HG03457 (cell line): ENCODE results near the gene DONSON.
A peak's percentile ranks its signal among the peaks of the same experiment; 100 is the strongest.

Experiments
- ATAC-seq: cut with Tn5 transposase; IDR thresholded peaks from one replicate; pipeline ENCODE4 v1.9.1; 2021; ENCODE audit warnings: moderate number of reproducible peaks; ENCODE audit not compliant: unreplicated experiment

Gene DONSON

DNA sequence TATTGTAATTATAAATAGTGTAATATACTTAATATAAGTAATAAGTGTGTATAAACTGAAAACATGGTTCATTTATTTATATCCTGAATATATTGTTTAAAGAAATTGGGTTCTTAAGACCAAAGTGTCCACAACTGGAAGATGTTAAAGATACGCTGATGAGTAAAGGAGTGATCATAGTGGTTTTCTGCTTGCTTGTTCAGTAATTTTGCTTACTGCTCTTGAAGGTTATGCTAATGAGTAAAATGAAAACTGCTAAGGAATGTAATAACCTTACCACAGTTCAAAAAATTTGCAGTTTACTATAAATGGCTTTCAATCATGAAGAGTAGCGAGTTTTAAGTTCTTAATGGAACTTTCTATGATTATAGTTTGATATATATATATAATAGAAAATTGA lies 22.0 kb downstream of the DONSON start:
- ATAC-seq = no peak

DNA sequence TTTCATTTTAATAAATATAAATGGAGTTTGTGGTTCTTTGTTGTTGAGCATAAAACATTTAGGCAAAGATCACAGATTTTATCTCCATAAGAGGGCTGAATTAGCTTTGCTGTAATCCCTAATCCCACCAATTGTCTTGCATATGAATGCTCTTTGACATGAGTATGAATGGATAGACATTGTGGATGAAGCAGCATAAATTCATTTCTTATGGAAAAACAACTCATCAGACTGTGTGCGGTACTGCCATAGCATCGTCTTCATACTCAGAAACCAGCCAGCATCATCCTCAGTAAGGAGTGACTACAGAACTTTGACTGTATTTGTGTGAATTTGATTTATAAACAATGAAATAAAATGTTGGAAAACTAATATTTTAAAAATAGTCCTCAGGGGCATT lies 26.1 kb downstream of the DONSON start:
- no peak for ATAC-seq

DNA sequence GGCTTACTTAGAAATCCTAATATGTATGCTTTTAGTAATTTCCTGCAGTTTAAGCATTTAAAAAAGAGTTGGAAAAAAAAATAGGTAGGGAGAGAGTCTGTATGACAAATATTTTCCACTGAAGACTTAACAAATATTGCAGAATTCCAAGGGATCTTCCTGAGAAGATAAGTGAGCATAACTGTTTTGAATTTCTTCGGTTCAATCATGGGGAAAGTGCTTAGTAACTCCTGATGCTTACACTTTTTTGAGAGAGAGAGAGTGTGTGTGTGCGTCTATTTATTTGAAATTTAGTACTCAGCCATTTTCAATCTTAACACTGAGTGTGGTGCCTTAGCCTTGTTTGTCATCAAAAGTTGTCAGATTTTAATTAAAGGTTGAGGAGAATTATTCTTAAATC lies 27.1 kb downstream of the DONSON start:
- ATAC-seq = no peak

DNA sequence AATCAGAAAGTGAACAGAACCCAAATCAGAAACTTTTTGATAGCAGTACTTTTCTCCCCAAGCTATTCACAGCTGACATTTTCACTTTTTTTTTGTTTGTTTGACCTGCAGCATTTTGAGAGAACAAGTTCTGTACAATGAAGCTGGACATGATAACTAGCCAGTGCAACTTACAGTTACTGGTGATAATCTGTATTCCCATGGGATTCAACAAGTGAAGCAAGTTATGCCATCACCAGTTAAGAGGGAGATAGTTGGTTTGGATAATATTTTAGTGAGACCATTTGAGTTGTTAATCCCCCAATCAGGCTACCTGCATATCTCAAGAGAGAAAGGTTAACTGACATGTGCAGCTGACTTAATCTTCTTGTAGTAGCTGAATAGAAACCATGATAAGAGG lies 27.5 kb downstream of the DONSON start:
- ATAC-seq = no peak

GRCh38 chr21:33559813-33560212 lies 28.7 kb downstream of the DONSON start:
- no peak for ATAC-seq

GRCh38 chr21:33558777-33559421 lies 29.6 kb downstream of the DONSON start:
- no peak for ATAC-seq

- no peak for ATAC-seq
These were observed 31.0 kb downstream of the DONSON start for GRCh38 chr21:33557447-33557846.

DNA sequence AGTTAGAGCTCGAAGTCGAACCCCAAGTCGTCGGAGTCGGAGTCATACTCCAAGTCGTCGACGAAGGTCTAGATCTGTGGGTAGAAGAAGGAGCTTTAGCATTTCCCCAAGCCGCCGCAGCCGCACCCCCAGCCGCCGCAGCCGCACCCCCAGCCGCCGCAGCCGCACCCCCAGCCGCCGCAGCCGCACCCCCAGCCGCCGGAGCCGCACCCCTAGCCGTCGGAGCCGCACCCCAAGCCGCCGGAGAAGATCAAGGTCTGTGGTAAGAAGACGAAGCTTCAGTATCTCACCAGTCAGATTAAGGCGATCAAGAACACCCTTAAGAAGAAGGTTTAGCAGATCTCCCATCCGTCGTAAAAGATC lies 33.5 kb downstream of the DONSON start:
- ATAC-seq = no peak

GRCh38 chr21:33554236-33554981 lies 34.1 kb downstream of the DONSON start:
- no peak for ATAC-seq

DNA sequence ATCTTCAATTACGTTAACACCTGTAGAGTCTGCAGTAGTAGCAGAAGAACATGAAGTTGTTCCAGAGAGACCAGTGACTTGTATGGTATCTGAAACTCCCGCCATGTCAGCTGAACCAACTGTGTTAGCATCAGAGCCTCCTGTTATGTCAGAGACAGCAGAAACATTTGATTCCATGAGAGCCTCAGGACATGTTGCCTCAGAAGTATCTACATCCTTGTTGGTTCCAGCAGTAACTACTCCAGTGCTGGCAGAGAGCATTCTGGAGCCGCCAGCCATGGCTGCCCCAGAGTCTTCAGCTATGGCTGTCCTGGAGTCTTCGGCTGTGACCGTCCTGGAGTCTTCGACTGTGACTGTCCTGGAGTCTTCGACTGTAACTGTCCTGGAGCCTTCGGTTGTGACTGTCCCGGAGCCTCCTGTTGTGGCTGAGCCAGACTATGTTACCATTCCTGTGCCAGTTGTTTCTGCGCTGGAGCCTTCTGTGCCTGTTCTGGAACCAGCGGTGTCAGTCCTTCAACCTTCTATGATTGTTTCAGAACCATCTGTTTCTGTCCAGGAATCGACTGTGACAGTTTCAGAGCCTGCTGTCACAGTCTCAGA lies 35.4 kb downstream of the DONSON start:
- no peak for ATAC-seq

GRCh38 chr21:33552093-33552998 lies 36.1 kb downstream of the DONSON start:
- ATAC-seq = no peak

GRCh38 chr21:33551664-33552063 lies 36.8 kb downstream of the DONSON start:
- ATAC-seq = no peak

GRCh38 chr21:33550772-33551660 lies 37.5 kb downstream of the DONSON start:
- ATAC-seq = no peak

- ATAC-seq = no peak
These were observed 38.4 kb downstream of the DONSON start for GRCh38 chr21:33549848-33550771.

DNA sequence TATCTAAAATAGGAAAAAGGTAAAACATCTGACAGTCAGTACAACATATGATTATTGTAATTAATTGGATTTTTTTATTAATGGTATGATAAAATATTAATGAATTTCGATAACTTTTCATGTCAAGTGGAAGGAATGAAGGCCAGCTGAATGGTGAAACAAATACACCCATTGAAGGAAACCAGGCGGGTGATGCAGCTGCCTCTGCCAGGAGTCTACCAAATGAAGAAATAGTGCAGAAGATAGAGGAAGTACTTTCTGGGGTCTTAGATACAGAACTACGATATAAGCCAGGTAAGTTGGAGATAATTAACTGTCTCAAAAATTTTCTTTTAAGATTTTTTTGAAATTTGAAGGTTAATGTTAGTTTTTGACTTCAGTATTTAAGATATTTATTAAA lies 42.4 kb downstream of the DONSON start:
- no peak for ATAC-seq

GRCh38 chr21:33544451-33545195 lies 43.9 kb downstream of the DONSON start:
- no peak for ATAC-seq

- ATAC-seq = peak; percentile 10
These were observed 44.9 kb downstream of the DONSON start for GRCh38 chr21:33543505-33544129.
